Parathyroid adenoma (tissue), 2 donors: ENCODE data around the gene PCCA.

Experiments used
- H2AFZ ChIP-seq: fragments of 300-600 bp; sonication (generic); one replicate; pipeline ENCODE4 v1.7.0; 2017; ENCODE audit warnings: antibody characterized with exemption, mild to moderate bottlenecking
- H3K27ac ChIP-seq: fragments of 300-600 bp; sonication (generic); one replicate; pipeline ENCODE4 v1.7.0; 2017
- H3K27me3 ChIP-seq: fragments of 300-600 bp; sonication (generic); one replicate; pipeline ENCODE4 v1.7.0; 2017; ENCODE audit warnings: low read length; ENCODE audit not compliant: control insufficient read depth, insufficient read depth
- H3K36me3 ChIP-seq: fragments of 300-600 bp; sonication (generic); one replicate; pipeline ENCODE4 v1.7.0; 2017; ENCODE audit warnings: low read length; ENCODE audit not compliant: control insufficient read depth, insufficient read depth
- H3K4me1 ChIP-seq: fragments of 300-600 bp; sonication (generic); one replicate; pipeline ENCODE4 v1.7.0; 2017; ENCODE audit warnings: control low read depth
- H3K4me2 ChIP-seq: fragments of 300-600 bp; sonication (generic); one replicate; pipeline ENCODE4 v1.7.0; 2017; ENCODE audit warnings: low read length
- H3K4me3 ChIP-seq: fragments of 300-600 bp; sonication (generic); one replicate; pipeline ENCODE4 v1.7.0; 2017; ENCODE audit warnings: low read depth, low read length
- H3K79me2 ChIP-seq: fragments of 300-600 bp; sonication (generic); one replicate; pipeline ENCODE4 v1.7.0; 2017; ENCODE audit warnings: control low read depth
- H3K9ac ChIP-seq: fragments of 300-600 bp; sonication (generic); one replicate; pipeline ENCODE4 v1.7.0; 2017; ENCODE audit warnings: mild to moderate bottlenecking
- H3K9me3 ChIP-seq: fragments of 300-600 bp; sonication (generic); one replicate; pipeline ENCODE4 v1.7.0; 2017; ENCODE audit warnings: low read length; ENCODE audit not compliant: control insufficient read depth
- CTCF ChIP-seq: fragments of 300-600 bp; sonication (generic); IDR thresholded peaks from one replicate; pipeline ENCODE4 v1.7.0; 2017; ENCODE audit warnings: antibody characterized with exemption, mild to moderate bottlenecking
- donor health status: primary hyperparathyroidism.

The PCCA gene

GRCh38 chr13:100447831-100448230, 358.9 kb downstream of the PCCA start:
- H2AFZ ChIP-seq: no peak overlapping the region
- no peak for TF ChIP-seq CTCF
- H3K4me3 ChIP-seq: no peak overlapping the region
- H3K79me2 ChIP-seq: no peaks in the 10 kb centered on the region
- H3K4me2 ChIP-seq: no peak overlapping the region
- H3K4me1 ChIP-seq: no peaks in the 10 kb centered on the region
- H3K9ac ChIP-seq: no peak overlapping the region
- no peaks in the 10 kb centered on the region for H3K9me3 ChIP-seq
- no peaks in the 10 kb centered on the region for H3K36me3 ChIP-seq
- no peaks in the 10 kb centered on the region for H3K27me3 ChIP-seq
- no peak overlapping the region for H3K27ac ChIP-seq

- TF ChIP-seq CTCF: no peak
- H3K27ac ChIP-seq: no peak overlapping the region
Observed at GRCh38 chr13:100451923-100452322, 363.0 kb downstream of the PCCA start.

GRCh38 chr13:100454876-100455275, 366.0 kb downstream of the PCCA start:
- H3K4me1 ChIP-seq: no peaks in the 10 kb centered on the region
- no peak overlapping the region for H3K4me3 ChIP-seq
- no peaks in the 10 kb centered on the region for H3K36me3 ChIP-seq
- H3K4me2 ChIP-seq: no peak overlapping the region
- H3K9me3 ChIP-seq: no peaks in the 10 kb centered on the region
- H3K79me2 ChIP-seq: no peaks in the 10 kb centered on the region
- no peak overlapping the region for H3K27ac ChIP-seq
- TF ChIP-seq CTCF: no peak
- no peaks in the 10 kb centered on the region for H3K27me3 ChIP-seq
- no peak overlapping the region for H3K9ac ChIP-seq
- no peak overlapping the region for H2AFZ ChIP-seq

More at GRCh38 chr13:100451923-100452322, 363.0 kb downstream of the PCCA start:
- Histone ChIP-seq H3K4me3 (no peak overlapping the region), H3K4me1 (no peaks in the 10 kb centered on the region), H3K9ac (no peak overlapping the region), H2AFZ (no peak overlapping the region), H3K79me2 (no peaks in the 10 kb centered on the region), H3K4me2 (no peak overlapping the region), H3K9me3 (no peaks in the 10 kb centered on the region), H3K36me3 (no peaks in the 10 kb centered on the region), H3K27me3 (no peaks in the 10 kb centered on the region)

GRCh38 chr13:100458673-100459072, 369.8 kb downstream of the PCCA start:
- Histone ChIP-seq H3K79me2 (no peaks in the 10 kb centered on the region), H3K4me1 (no peaks in the 10 kb centered on the region), H3K9ac (no peak overlapping the region), H3K27ac (no peak overlapping the region), H3K4me3 (no peak overlapping the region), H3K9me3 (no peaks in the 10 kb centered on the region), H3K4me2 (no peak overlapping the region), H3K36me3 (no peaks in the 10 kb centered on the region), H2AFZ (no peak overlapping the region), H3K27me3 (no peaks in the 10 kb centered on the region)
- TF ChIP-seq CTCF: no peak

GRCh38 chr13:100459747-100460146, 370.9 kb downstream of the PCCA start:
- no peak overlapping the region for H3K9ac ChIP-seq
- H3K79me2 ChIP-seq: no peaks in the 10 kb centered on the region
- no peak overlapping the region for H3K4me3 ChIP-seq
- H3K9me3 ChIP-seq: no peaks in the 10 kb centered on the region
- no peak overlapping the region for H3K27ac ChIP-seq
- H3K4me1 ChIP-seq: no peaks in the 10 kb centered on the region
- TF ChIP-seq CTCF: no peak
- no peaks in the 10 kb centered on the region for H3K36me3 ChIP-seq
- H3K4me2 ChIP-seq: no peak overlapping the region
- no peaks in the 10 kb centered on the region for H3K27me3 ChIP-seq
- H2AFZ ChIP-seq: no peak overlapping the region
